Cardiac fibroblast (primary cell): ENCODE data around the gene HKDC1.

ENCODE experiments used
- DNase-seq, 2 donors: peaks; one replicate each; pipeline versions ENCODE4 v3.0.0 to v3.0.0-alpha.2; 2010; ENCODE audit warnings: low read depth in 2 of 2
- H3K4me3 ChIP-seq, 2 donors: replicated peaks in 1 of 2; 1 replicate in 1 of 2; 2 replicates in 1 of 2; pipeline ENCODE4 v1.5.1; 2011; ENCODE audit warnings: low read depth in 2 of 2, low read length in 2 of 2, mild to moderate bottlenecking in 2 of 2, moderate library complexity in 1 of 2
- TF ChIP-seq, protein P1 (sequence below): IDR thresholded peaks from one replicate; pipeline ENCODE4 v1.5.1; 2011; ENCODE audit warnings: low read depth, mild to moderate bottlenecking, low read length, inconsistent platforms

The HKDC1 gene

DNA sequence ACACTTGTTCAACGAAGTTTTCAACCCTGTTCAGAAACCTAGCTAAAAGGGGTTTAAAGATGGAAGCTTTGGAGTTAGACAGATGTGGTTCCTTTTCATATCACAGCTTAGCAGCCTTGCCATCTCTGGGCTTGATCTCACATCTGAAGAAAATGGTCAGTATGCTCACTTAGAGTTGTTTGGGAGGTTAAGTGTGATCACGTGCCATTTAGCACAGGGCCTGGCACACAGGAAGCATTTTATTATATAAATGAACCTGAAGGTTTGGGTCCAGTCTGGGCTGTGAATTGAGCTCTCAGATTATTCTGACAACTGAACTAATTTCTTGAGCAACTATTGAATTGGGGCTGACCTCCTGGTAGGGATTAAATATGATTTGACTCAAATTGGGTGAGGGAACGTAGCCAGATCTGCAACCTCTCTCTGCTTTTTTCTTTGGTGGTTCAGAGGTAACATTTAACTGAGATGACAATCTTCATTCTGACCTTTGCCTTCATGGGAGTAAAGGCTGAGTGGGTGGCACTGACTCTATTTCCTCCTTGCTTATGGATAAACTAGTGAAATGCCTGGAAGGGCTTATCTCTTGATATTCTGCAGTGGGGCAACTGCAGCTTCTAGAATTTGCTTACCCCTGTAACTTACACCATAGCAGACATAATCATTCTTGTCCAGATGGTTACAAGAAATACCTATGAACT lies 10.2 kb upstream of the HKDC1 start:
- no peak overlapping the region for H3K4me3 ChIP-seq
- TF ChIP-seq, protein P1, sequence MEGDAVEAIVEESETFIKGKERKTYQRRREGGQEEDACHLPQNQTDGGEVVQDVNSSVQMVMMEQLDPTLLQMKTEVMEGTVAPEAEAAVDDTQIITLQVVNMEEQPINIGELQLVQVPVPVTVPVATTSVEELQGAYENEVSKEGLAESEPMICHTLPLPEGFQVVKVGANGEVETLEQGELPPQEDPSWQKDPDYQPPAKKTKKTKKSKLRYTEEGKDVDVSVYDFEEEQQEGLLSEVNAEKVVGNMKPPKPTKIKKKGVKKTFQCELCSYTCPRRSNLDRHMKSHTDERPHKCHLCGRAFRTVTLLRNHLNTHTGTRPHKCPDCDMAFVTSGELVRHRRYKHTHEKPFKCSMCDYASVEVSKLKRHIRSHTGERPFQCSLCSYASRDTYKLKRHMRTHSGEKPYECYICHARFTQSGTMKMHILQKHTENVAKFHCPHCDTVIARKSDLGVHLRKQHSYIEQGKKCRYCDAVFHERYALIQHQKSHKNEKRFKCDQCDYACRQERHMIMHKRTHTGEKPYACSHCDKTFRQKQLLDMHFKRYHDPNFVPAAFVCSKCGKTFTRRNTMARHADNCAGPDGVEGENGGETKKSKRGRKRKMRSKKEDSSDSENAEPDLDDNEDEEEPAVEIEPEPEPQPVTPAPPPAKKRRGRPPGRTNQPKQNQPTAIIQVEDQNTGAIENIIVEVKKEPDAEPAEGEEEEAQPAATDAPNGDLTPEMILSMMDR, result no peak
- no peak for DNase-seq

DNA sequence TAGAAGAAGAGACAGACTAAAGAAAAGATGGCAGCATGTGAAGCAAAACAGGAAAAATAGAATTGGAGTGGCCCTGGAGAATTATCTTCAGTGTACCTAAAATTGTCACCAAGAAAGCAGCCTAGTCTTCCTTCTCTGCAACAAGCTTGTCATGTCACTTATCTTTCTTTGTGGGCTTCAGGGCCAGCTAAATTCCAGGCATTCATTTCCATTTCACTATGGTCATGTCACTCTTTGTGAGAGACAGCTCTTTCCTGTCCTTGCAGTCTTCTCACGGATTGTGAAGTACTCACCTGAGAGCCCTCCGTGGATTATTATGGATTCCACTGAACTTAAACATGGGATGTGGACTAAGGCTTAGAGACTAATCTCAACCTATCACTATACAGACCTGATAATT lies 9.0 kb upstream of the HKDC1 start:
- no peak for DNase-seq
- no peak overlapping the region for H3K4me3 ChIP-seq
- TF ChIP-seq, protein P1, result no peak

DNA sequence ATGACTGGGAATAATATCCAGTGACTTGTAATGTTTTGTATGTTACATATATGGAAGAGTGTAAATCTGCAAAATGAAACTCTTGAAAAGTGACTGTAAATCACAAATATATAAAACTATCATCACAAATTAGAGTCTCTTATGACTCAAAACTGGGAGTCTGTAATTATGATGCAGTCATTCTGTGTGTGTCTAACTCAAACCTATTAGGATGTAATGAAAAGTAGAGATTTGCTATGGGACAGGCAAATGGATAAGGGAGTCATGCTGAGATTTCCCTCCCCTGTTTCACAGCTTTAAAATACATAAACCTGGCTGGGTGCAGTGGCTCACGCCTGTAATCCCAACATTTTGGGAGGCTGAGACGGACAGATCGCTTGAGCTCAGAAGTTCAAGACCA lies 8.6 kb upstream of the HKDC1 start:
- H3K4me3 ChIP-seq, result no peak overlapping the region
- TF ChIP-seq, protein P1, result no peak
- DNase-seq, result no peak

DNA sequence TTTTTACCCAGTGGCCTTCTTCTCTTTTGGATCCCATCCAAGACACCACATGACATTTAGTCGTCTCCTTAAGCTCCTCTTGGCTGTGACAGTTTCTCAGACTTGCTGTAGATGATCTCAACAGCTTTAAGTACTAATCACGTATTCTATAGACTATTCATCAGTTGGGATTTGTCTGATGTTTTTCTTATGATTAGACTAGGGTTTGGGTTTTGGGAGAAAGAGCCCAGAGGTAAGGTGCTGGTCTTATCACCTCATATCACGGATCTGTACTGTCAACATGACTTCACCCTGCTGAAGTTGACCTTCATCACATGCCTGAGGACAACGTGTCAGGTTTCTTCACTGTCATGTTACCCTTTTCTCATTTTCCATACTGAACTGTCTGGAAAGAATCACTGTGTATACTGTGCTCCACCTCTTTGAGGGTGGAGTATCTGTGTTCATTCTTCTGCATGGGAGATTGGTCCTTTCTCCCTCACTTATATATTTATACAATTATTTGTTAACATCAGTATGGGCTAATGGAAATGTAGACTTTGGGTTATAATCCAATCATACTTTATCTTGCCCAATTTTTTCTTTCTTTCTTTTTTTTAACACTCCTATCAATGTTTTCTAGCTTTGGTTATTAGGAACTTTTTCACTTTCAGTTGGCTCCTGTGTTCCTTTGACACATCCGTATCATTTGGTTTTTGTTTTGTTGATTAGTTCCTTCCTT lies 6.4 kb upstream of the HKDC1 start:
- H3K4me3 ChIP-seq, result no peak overlapping the region
- TF ChIP-seq, protein P1, result no peak
- no peak for DNase-seq

DNA sequence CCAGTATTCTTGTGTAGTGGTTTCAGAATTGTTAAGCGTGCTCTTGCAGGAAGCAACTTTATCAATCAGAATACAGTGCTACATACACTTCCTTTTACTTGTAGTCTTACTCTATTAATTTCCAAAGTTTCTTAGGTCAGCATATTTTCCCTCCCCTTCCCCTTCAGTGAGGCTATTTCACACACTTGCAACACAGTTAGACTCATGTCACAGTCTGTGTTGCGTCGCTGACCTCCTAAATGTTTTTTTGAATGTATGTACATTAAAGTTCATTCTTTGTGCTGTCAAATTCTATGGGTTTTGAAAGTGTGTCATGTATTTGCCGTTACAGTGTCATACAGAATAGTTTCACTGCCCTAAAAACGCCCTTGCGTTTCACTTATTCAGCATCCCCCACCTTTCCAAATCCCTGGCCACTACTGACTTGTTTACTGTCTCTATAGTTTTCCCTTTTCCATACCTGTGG lies 5.4 kb upstream of the HKDC1 start:
- H3K4me3 ChIP-seq, result no peak overlapping the region
- TF ChIP-seq, protein P1, result no peak
- DNase-seq, result no peak

DNA sequence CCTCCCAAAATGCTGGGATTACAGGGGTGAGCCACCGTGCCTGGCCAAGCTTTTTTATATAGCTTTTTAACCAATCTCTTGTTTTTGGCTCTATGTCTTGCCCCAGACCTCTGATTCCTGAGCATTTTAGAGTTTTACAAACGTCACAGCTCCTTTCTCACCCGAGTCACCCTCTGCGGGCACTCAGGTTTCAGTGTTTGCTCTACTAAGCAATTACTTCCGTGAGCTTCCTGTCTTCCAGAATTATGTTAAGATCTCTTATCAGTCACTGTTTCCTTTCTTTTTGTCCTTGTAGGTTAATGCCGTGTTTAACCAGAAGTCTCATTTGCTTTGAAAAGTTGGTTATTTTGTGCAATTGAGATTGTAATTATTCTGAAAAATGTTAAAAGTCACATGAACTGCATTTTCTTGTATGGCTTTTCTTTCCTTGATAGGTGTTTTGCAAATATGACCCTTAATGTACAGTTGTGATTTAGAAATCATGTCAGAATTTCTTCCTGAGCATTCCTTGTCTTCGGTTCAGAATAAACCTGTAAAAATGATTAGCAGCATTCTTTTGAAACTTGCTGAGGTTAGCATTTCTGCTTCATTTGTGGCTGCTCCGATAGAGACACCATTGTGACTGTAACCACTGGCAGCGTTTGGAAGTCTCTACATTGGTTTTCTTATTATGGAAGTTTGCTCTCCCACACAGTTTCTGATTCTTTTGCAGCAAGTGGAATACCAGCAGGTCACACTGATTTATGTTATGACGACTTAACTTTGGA lies 4.5 kb upstream of the HKDC1 start:
- TF ChIP-seq, protein P1, result no peak
- DNase-seq, result no peak
- H3K4me3 ChIP-seq, result no peak overlapping the region
